Panc1 (cell line): ENCODE results near the gene MLST8. TPM values are rescaled to one million over a fixed set of nuclear protein-coding genes. Genes with fewer than 3 reads are reported as not detected.

Source experiments
- ATAC-seq: fragments of 200-7000 bp; cut with Tn5 transposase; 2 replicates; pipeline ENCODE4 v1.9.1; 2020; ENCODE audit warnings: mild to moderate bottlenecking, moderate library complexity
- BruUV-seq: library from RNA; stranded (reverse); fragments of 400-500 nt; replicated peaks from 2 replicates; lab custom pipeline; 2021; lab: Mats Ljungman, UMichigan
- CTCF ChIA-PET: fragments of 300-600 bp; sonication (Branson Sonifier 250); formaldehyde crosslinking; loops from one replicate; lab custom pipeline; 2022; ENCODE audit warnings: antibody characterized with exemption; lab: Charles Lee
- POLR2A ChIA-PET: fragments of 300-600 bp; sonication (Branson Sonifier 250); formaldehyde crosslinking; loops from one replicate; lab custom pipeline; 2022; ENCODE audit warnings: antibody characterized with exemption; lab: Charles Lee
- DNase-seq: peaks from one replicate; pipeline ENCODE4 v3.0.0-alpha.2; 2010; ENCODE audit warnings: low read depth, low spot score
- H3K27ac ChIP-seq: 2 replicates; pipeline ENCODE4 v1.5.1; 2011; ENCODE audit warnings: mild to moderate bottlenecking, low read length, inconsistent platforms
- H3K27me3 ChIP-seq: fragments of 200-500 bp; sonication (Bioruptor generic); 2 replicates; pipeline ENCODE4 v1.6.0; 2014; ENCODE audit warnings: low read length, inconsistent platforms; ENCODE audit not compliant: control insufficient read depth, insufficient read depth
- H3K36me3 ChIP-seq: fragments of 200-500 bp; sonication (Bioruptor generic); 2 replicates; pipeline ENCODE4 v1.5.1; 2014; ENCODE audit warnings: inconsistent platforms, mild to moderate bottlenecking, low read length, moderate library complexity; ENCODE audit not compliant: control insufficient read depth, insufficient read depth
- H3K4me1 ChIP-seq: 2 replicates; pipeline ENCODE4 v1.5.1; 2011; ENCODE audit warnings: inconsistent platforms, mild to moderate bottlenecking, low read length, moderate library complexity; ENCODE audit not compliant: control insufficient read depth, insufficient read depth
- H3K4me3 ChIP-seq, 2 experiments: 2 replicates each; pipeline ENCODE4 v1.5.1; 2011 to 2012; ENCODE audit warnings: low read depth in 2 of 2, low read length in 2 of 2, mild to moderate bottlenecking in 2 of 2, inconsistent platforms in 1 of 2, moderate library complexity in 1 of 2
- H3K9me3 ChIP-seq: fragments of 200-500 bp; sonication (Bioruptor generic); 2 replicates; pipeline ENCODE4 v1.5.1; 2014; ENCODE audit warnings: low read depth, mild to moderate bottlenecking, inconsistent platforms, low read length, moderate library complexity; ENCODE audit not compliant: control insufficient read depth, insufficient read depth
- CTCF ChIP-seq: fragments of 450-650 bp; IDR thresholded peaks from 2 replicates; pipeline ENCODE4 v1.5.1; 2017; ENCODE audit warnings: mild to moderate bottlenecking
- POLR2AphosphoS5 ChIP-seq: IDR thresholded peaks from 2 replicates; pipeline ENCODE4 v1.6.1; 2012; ENCODE audit warnings: mild to moderate bottlenecking, low read depth, low read length, moderate library complexity
- SIN3A ChIP-seq: IDR thresholded peaks from 2 replicates; pipeline ENCODE4 v1.6.1; 2012; ENCODE audit warnings: low read depth, mild to moderate bottlenecking, low read length, moderate library complexity, borderline replicate concordance; ENCODE audit not compliant: insufficient read depth
- TCF7L2 ChIP-seq: IDR thresholded peaks from 2 replicates; pipeline ENCODE4 v1.6.1; 2011; ENCODE audit warnings: mild to moderate bottlenecking, low read depth, low read length, inconsistent platforms
- in situ Hi-C: cut with HindIII; loops from 2 replicates; pipeline ENCODE4 v1.10.0; 2016; ENCODE audit warnings: low sequenced_read_pairs, low pct_unique_long_range_greater_than_20kb
- intact Hi-C: fragments of 100-400 bp; cut with micrococcal nuclease; formaldehyde crosslinking; loops from one replicate; pipeline ENCODE4 v1.10.0; 2022; ENCODE audit not compliant: unreplicated experiment
- total RNA-seq: library from RNA; stranded (reverse); gene quantifications from one replicate; pipeline ENCODE4 v1.2.1, GENCODE V29; 2021; ENCODE audit not compliant: unreplicated experiment
- TF ChIP-seq, protein P1 (sequence below), 2 experiments: IDR thresholded peaks; 2 replicates each; pipeline ENCODE4 v1.6.1; 2011 to 2012; ENCODE audit warnings: low read depth in 2 of 2, control low read depth in 1 of 2, low read length in 1 of 2, mild to moderate bottlenecking in 1 of 2, moderate library complexity in 1 of 2; ENCODE audit not compliant: insufficient read depth in 1 of 2

MLST8 gene
- total RNA-seq, 1 experiment from 2014 or later = 91.1 TPM

DNA sequence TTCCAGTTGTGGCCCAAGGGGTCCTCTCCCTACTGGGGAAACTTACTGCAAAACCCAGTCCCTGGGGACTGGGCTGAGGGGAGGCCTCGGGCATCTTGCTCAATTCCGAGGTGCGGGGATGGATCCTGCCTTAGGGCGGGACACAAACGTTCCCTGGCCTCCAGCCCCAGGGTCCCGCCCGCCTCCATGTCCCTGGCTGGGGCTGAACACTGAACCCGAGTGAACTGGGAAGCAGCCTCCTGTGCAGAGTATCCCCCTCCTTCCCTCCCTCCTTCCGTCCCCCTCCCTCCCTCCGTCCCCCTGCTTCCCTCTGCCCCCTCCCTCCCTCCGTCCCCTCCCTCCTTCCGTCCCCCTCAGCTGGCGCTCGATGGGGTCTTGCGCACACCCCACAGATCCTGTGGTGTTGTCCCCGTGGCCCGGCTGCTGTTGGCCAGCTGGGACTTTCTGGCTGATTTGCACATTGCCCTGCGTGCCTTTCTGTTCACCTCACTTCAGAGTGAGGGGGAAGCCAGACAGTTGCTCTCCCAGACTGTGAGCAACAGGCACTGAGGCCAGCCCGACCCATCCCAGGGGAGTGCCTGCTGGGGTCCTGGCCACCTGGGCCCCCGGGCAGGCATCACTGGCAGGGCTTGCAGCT is 44.2 kb upstream of the MLST8 start:
- Histone ChIP-seq H3K9me3 (no peaks in the 10 kb centered on the region), H3K27ac (no peak overlapping the region; the same call in 1 of the 2 replicates), H3K4me3 (no peak overlapping the region), H3K4me1 (peaks cover 34% of the 10 kb centered on the region), H3K36me3 (no peaks in the 10 kb centered on the region; the same call in 1 of the 2 replicates), H3K27me3 (no peaks in the 10 kb centered on the region)
- no TSS peak for BruUV-seq
- POLR2A ChIA-PET = no interaction called here
- intact Hi-C loops (no loop called here), in situ Hi-C loops (no loop called here)
- CTCF ChIA-PET = no interaction called here
- ATAC-seq (no peak), DNase-seq (no peak)
- TF ChIP-seq TCF7L2 (no peak), SIN3A (no peak), POLR2AphosphoS5 (no peak)
- TF ChIP-seq, protein P1, sequence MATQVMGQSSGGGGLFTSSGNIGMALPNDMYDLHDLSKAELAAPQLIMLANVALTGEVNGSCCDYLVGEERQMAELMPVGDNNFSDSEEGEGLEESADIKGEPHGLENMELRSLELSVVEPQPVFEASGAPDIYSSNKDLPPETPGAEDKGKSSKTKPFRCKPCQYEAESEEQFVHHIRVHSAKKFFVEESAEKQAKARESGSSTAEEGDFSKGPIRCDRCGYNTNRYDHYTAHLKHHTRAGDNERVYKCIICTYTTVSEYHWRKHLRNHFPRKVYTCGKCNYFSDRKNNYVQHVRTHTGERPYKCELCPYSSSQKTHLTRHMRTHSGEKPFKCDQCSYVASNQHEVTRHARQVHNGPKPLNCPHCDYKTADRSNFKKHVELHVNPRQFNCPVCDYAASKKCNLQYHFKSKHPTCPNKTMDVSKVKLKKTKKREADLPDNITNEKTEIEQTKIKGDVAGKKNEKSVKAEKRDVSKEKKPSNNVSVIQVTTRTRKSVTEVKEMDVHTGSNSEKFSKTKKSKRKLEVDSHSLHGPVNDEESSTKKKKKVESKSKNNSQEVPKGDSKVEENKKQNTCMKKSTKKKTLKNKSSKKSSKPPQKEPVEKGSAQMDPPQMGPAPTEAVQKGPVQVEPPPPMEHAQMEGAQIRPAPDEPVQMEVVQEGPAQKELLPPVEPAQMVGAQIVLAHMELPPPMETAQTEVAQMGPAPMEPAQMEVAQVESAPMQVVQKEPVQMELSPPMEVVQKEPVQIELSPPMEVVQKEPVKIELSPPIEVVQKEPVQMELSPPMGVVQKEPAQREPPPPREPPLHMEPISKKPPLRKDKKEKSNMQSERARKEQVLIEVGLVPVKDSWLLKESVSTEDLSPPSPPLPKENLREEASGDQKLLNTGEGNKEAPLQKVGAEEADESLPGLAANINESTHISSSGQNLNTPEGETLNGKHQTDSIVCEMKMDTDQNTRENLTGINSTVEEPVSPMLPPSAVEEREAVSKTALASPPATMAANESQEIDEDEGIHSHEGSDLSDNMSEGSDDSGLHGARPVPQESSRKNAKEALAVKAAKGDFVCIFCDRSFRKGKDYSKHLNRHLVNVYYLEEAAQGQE (IDR thresholded peaks at IDR 0.05; ENCODE audit: insufficient read depth in 1 of 2, low read depth in 2 of 2, low read length in 1 of 2) = no peak

- intact Hi-C loops = no loop called here
- Histone ChIP-seq H3K4me1 (peaks cover 32% of the 10 kb centered on the region), H3K36me3 (peaks cover 3% of the 10 kb centered on the region; the same call in 1 of the 2 replicates), H3K9me3 (no peaks in the 10 kb centered on the region), H3K27me3 (no peaks in the 10 kb centered on the region), H3K4me3 (no peak overlapping the region), H3K27ac (no peak overlapping the region)
- POLR2A ChIA-PET = no interaction called here
- CTCF ChIA-PET = no interaction called here
- DNase-seq = no peak
- TF ChIP-seq POLR2AphosphoS5 (no peak), SIN3A (no peak), CTCF (no peak), TCF7L2 (no peak)
- TF ChIP-seq, protein P1 (IDR thresholded peaks at IDR 0.05; ENCODE audit: insufficient read depth in 1 of 2, low read depth in 2 of 2, low read length in 1 of 2) = no peak
- in situ Hi-C loops = no loop called here
- no TSS peak for BruUV-seq
- ATAC-seq = no peak
These were observed 43.3 kb upstream of the MLST8 start for GRCh38 chr16:2161911-2162310.
